ENCODE data around the gene TMPRSS6.
A peak's percentile ranks its signal among the peaks of the same experiment; 100 is the strongest.

Gene TMPRSS6

DNA sequence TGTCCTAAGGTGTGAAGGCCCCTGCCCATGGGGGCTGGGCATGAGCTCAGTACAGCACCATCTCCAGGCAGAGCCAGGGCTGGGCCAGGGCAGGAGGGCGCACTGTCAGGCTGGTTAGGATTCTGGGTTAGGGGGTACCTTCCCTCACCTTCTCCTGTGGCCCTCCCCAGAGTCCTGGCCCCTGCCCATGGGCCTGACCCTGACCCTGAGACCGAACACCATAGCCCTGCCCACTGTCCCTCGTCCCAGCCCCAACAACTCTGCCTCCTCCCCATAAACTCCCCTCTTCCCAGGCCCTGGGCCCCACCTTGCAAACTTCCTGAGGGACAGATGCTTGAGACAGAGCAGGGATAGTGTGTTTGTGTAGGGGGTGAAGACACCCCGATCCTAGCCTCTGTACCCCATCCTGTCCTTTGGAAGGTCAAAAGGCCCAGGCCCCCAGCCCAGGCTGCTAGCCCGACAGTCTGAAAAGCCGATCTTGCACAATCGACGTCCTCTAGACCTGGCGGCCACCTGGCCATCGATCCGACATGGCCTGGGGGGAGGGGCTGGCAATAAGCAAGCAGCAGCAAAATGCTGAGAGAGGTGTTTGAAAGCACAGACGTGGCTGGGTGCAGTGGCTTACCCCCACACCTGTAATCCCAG lies 2.7 kb upstream of the TMPRSS6 start:
- no peak for DNase-seq

- no peak for DNase-seq
Observed at GRCh38 chr22:37111156-37111717, 1.7 kb upstream of the TMPRSS6 start.

DNA sequence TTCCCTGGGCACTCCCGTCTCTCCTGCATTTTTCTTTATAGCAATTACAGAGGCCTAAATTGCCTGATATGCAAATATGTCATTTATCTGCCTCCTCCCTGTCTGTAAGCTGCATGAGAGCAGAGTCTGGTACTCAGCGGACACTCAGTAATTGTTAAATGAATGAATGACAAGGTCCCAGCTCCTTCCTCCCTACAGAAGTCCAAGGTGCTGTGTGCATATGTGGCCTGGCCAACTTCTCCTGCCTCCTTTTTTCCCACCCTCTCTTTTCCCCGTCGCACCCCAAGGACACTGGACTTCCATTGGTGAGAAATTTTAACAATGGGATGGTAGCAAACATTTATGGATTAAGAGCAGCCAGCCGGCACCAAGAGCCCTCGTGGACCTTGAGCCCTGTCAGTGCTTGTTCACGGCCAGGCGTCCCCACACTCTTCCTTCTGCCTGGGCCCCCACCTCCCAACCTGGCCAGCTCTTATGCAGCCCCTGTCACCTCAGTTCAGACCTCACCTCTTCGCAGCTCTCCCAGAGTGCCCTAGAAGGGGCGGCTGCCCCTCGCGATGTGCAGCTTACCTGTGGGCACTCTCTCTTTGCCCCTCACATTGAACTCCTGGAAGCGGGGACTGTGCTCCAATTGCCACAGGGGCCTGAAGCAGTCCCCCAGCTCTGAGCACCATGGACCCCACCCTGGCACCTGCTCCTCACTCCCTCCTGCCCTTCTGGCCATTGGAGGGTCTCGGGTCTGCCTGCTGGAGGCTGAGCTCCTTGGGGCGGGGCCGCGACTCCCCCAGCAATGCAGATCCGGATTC lies 1.5 kb downstream of the TMPRSS6 start:
- no peak for DNase-seq

DNA sequence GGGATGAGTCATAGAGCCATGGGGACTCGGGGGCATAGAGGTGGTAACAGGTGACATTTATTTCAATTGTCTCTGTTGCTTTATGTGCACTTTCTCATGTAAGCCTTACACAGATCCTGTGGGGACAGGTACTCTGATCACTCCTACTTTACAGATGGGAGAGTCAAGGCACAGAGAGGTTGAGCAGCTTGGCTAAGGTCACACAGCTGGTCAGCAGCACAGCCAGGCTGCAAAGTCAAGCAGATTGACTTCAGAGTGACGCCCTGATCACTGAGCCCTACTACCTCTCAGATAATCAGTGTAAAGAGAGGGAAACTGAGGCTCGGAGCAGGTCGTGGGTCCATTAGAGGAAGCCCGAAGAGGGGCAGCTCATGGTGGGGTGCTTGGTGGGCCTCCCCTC lies 3.5 kb downstream of the TMPRSS6 start:
- no peak for DNase-seq

DNA sequence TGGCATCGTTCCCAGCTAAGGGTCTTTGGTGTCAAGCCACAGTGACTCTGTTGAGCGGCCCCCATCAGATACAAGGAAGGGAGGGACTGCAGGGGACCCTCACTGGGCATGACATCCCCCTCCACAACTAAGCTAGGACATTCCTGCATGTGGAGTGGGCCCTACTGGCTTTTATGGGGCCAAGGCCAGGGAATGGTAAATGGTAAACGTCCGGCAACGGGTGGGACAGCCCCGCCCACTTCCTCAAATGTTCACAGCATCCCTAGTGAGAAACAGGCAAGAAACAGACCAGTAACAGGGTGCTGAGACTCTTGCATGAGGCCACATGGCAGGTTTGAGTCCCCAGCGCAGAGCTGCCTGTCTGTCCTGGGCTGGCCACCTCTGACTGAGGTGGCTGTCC lies 4.4 kb downstream of the TMPRSS6 start:
- DNase-seq, result peak; percentile 39

DNA sequence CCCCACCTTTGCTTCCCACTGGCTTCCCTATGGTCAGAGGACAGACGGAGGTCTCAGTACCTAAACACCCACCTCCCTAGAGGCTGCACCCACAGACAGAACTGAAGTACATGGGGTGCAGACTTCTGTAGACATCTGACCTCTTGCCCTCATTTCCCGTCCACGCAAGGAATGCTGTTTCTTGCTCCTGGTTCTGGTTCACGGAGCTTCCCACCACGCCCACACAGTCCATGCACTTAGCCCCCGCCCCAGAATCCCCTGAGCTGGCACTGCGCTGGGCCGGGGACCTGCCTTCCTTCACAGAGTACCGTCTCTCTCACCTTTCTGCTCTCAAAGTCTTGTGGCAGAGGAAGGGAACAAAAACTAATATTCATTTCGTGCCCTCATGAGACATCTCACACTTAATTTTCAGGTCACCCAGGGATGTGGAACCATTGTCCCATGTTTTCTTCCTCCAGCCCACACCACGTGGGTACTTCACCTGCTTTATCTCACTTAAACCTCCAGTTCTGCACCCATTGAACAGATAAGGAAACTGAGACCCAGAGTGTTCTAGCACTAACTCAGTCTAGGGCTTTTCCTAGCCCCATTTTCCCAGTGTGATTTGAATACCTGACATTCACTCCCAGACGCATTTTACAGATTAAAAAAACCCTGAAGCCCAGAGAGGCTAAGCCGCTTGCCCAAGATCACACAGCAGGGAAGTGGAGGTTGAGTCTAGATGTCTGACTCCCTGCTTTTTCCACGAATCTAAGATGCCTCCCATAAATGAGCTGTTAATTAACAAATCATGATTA lies 5.7 kb downstream of the TMPRSS6 start:
- no peak for DNase-seq

- no peak for DNase-seq
Observed at GRCh38 chr22:37103151-37103550, 6.4 kb downstream of the TMPRSS6 start.

DNA sequence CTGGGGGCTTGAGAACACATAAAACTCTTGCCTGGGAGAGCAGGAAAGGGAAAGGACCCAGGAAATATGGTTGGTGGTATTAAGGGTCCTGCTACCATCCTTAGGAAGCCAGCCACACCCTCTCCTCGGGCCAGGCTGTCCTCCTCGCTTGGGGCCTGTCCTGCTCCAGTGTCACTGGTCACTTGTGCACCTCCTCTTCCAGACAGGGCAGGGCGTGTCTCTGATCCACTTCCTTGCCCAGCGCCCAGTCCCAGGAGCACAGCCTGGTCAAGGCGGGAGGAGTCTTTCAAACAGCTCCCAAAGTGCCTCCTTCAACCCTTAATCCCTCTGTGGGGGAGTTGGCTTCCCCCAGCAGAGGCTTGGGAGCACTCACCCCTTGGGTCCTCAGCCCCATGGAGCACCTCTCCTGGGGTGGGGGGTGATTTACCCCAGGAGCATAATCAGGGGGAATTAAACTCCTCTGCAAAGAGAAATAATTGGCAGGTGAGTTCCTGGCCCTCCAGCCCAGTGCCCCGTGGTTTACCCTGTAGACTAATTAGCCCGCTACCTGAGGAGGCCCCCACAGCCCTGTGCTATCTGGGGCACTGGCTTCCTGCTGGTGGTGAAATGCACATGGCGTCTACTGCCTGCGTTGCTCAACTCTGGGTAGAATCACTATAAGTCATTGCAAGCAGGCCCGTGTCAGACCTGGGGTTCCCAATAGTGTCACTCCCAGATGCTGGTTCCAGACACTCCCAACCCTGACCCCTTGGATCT lies 8.0 kb downstream of the TMPRSS6 start:
- no peak for DNase-seq

DNA sequence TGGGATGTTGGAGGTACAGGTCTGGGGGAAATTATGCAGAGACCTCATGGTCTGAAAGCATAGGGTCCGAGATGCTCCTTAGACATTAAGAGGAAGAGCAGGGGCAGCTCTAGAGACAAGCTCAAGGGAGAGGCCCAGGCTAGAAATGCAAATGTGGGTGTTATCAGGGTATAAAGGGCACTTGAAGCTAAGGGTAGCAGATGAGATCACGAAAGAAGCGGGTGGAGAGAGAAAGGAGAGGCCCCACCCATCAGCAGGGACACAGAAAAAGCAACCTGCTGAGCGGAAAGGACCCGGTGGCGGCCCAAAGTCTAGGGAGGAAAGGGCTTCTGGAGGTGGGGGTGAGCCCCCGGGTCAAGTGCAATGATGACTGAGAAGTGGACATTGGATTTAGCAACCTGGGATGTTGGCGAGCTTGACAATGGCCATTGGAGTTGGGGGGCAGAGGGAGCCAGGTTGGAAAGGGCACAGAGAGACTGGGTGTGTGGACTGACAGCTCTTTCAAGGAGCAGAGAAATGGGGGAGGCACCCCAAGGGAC lies 8.9 kb downstream of the TMPRSS6 start:
- DNase-seq, result peak; percentile 45

GRCh38 chr22:37098976-37099591 lies 10.4 kb downstream of the TMPRSS6 start:
- DNase-seq, result peak; percentile 35

GRCh38 chr22:37097346-37097745 lies 12.2 kb downstream of the TMPRSS6 start:
- DNase-seq, result no peak

DNA sequence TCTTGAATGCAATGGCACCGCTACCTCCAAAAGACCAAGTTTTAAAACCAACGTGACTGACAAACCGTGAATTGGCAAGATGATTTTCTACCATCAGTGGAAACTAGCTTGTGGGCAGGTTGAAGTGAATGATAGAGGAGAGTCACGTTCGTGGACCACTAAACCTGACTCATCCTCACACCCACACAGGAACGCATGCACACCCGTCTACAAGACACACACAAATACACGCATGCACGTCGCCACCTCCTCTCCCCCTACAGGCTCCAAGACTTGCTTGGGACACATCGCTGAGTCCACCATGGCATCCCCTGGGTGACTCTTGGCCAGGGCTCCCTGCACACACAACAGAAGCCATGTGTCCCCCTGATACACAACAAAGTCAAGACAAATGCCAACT lies 14.4 kb downstream of the TMPRSS6 start:
- no peak for DNase-seq

DNA sequence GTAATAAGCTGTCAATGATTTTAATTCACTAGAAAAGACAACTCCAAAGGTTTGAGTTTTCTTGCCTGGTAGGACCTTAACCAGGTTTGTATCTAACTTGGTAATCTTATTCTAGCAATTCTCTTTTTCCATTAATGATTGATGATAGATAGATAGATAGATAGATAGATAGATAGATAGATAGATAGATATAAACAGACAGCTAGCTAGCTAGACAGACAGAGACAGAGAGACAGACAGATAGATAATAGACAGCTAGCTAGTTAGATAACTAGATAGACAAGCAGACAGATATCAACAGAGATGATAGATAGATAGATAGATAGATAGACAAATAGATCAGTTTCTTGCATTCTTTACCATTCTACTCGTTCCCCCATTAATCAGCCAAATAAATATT lies 15.3 kb downstream of the TMPRSS6 start:
- no peak for DNase-seq

DNA sequence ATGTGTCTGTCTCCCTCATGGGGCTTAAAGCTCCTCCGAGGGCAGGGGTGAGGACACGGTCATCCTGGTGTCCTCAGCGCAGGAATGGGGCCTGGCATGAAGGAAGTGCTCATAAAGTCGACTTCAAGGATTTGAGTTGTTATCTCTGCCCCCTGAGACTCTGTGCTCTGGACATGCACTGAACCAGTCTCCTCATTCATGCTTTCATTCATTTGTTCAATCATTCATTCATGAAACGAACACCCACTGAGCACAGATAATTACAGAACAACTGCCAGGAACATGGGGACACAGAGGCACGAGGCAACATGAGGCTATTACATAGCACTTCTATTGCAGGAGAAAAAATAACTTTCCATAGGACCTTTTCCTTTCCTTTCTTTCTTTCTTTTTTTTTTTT lies 16.5 kb downstream of the TMPRSS6 start:
- DNase-seq, result no peak

DNA sequence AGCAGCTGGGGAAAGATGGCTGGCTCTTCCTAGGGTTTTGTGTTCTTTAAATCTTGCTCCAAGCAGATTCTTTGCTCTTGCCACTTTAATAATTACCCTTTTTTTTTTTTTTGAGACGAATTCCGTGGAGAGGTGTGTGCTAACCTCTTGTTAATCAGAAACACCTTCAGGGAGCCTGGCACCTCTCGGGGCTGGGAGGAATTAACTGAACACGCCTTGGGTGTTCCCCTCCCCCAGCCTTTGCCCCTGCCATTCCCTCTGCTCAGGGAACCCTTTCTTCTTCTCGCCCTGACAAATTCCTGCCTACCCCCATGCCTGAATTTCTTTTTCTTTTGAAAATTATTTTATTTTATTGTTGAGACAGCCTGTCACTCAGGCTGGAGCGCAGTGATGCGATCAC lies 17.5 kb downstream of the TMPRSS6 start:
- DNase-seq, result no peak

GRCh38 chr22:37090920-37091695 lies 18.4 kb downstream of the TMPRSS6 start:
- DNase-seq, result no peak

DNA sequence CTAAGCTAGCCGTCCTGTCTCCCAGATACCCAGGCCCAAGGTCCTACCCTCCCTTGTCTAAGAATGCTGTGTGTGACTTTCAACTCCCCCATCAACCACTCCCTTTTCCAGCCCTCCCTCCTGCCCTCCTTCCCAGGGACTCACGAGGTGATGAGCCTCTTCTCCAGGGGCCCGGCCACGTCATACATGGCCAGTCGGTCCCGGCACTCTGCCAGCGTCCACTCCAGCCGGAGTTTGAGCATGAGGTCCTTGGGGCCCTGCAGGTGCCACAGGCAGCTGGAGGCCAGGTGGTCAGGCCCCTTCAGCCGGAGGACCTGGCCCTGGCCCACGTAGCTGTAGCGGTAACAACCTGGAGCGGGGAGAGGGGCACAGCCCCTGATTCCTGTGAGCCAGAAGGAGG lies 20.1 kb downstream of the TMPRSS6 start:
- DNase-seq, result no peak

- no peak for DNase-seq
Observed at GRCh38 chr22:37088750-37089408, 20.6 kb downstream of the TMPRSS6 start.

DNA sequence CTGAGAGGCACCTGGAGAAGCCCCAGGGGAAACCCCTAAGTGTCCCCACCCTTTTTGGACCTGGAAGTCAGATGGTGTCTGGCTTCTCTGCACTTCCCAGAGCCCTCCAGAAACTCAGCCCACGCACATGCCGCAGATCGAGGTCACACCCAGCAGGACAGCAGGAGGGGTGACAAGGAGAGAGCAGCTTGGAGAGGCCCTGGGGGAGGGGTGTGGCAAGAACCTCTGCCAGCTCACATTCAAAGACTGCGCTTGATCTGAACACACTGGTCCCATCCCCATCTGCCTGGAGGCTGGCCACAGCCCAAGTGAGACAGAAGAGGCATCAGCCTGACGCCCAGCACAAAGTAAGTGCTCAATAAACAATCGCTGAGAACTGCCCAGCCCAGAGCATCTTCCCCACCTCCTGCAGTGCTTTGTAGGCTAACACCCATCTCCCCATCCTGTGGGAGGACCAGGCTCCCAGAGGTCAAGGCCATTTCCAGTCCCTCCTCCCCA lies 21.4 kb downstream of the TMPRSS6 start:
- peak; percentile 22 for DNase-seq

GRCh38 chr22:37086184-37086583 lies 23.3 kb downstream of the TMPRSS6 start:
- DNase-seq, result no peak

All from hematopoietic multipotent progenitor cell treated with erythropoietin and hydrocortisone succinate and interleukin-3 and kit ligand, for 4 days (in vitro differentiated cells).